ENCODE results near the gene COG2. TPM values are rescaled to one million over a fixed set of nuclear protein-coding genes. Genes with fewer than 3 reads are reported as not detected.

COG2 gene
- total and polyA plus RNA-seq, 2 of the 13 experiments (the other 11 are each of a cell fraction or from before 2014, with no cell fraction given), result 16.8 to 36.3 TPM

DNA sequence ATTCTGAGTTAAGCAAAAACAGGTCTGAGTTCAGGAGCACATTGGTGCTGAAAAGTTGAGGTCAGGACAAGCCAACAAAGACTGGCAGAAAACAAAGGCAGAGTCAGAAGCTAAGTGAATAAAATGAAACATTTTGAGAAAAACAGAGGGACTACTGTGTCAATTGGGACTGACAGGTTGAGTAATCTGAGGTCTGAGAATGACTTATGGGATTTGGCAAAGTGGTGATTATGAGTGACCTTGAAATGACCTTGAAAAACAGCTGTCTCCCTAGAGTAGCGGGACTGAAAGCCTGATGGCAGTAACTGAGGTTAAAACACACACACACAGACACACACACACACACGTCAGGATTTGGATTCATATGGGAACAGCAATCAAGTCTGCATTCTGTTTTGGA is 8.8 kb upstream of the COG2 start (continued):
- TF ChIP-seq, protein P1, sequence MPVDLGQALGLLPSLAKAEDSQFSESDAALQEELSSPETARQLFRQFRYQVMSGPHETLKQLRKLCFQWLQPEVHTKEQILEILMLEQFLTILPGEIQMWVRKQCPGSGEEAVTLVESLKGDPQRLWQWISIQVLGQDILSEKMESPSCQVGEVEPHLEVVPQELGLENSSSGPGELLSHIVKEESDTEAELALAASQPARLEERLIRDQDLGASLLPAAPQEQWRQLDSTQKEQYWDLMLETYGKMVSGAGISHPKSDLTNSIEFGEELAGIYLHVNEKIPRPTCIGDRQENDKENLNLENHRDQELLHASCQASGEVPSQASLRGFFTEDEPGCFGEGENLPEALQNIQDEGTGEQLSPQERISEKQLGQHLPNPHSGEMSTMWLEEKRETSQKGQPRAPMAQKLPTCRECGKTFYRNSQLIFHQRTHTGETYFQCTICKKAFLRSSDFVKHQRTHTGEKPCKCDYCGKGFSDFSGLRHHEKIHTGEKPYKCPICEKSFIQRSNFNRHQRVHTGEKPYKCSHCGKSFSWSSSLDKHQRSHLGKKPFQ (CRISPR knock-in tag; IDR thresholded peaks at IDR 0.05; ENCODE audit: insufficient replicate concordance), result no peak
- TF ChIP-seq ZNF333 (CRISPR knock-in tag; IDR thresholded peaks at IDR 0.05; ENCODE audit: borderline replicate concordance) (no peak), SETDB1 (CRISPR knock-in tag; IDR thresholded peaks at IDR 0.05; ENCODE audit: borderline replicate concordance) (no peak), GPN1 (CRISPR knock-in tag; IDR thresholded peaks at IDR 0.05; ENCODE audit: borderline replicate concordance) (no peak), ARNT (IDR thresholded peaks at IDR 0.05) (no peak), NFYB (CRISPR knock-in tag; IDR thresholded peaks at IDR 0.05) (no peak), ZMYM3 (CRISPR knock-in tag; IDR thresholded peaks at IDR 0.05) (no peak), ZNF556 (CRISPR knock-in tag; IDR thresholded peaks at IDR 0.05; ENCODE audit: borderline replicate concordance) (peak; percentile 39; the same call in 1 of the 2 replicates), ZBTB42 (CRISPR knock-in tag; IDR thresholded peaks at IDR 0.05) (no peak), RARA (CRISPR knock-in tag; IDR thresholded peaks at IDR 0.05) (peak; percentile 59; the same call in 1 of the 2 replicates), BCL6 (CRISPR knock-in tag; IDR thresholded peaks at IDR 0.05) (peak; percentile 43; the same call in 1 of the 2 replicates), CEBPG (CRISPR knock-in tag; IDR thresholded peaks at IDR 0.05) (no peak), SAP130 (CRISPR knock-in tag; IDR thresholded peaks at IDR 0.05; ENCODE audit: low read depth) (0 out of 2 replicates have a peak, but pooled peaks have one; percentile 15), NFKB2 (CRISPR knock-in tag; IDR thresholded peaks at IDR 0.05; ENCODE audit: borderline replicate concordance) (no peak)
- TF ChIP-seq, protein P2, sequence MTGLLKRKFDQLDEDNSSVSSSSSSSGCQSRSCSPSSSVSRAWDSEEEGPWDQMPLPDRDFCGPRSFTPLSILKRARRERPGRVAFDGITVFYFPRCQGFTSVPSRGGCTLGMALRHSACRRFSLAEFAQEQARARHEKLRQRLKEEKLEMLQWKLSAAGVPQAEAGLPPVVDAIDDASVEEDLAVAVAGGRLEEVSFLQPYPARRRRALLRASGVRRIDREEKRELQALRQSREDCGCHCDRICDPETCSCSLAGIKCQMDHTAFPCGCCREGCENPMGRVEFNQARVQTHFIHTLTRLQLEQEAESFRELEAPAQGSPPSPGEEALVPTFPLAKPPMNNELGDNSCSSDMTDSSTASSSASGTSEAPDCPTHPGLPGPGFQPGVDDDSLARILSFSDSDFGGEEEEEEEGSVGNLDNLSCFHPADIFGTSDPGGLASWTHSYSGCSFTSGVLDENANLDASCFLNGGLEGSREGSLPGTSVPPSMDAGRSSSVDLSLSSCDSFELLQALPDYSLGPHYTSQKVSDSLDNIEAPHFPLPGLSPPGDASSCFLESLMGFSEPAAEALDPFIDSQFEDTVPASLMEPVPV (CRISPR knock-in tag; IDR thresholded peaks at IDR 0.05), result no peak
- TF ChIP-seq, protein P3, sequence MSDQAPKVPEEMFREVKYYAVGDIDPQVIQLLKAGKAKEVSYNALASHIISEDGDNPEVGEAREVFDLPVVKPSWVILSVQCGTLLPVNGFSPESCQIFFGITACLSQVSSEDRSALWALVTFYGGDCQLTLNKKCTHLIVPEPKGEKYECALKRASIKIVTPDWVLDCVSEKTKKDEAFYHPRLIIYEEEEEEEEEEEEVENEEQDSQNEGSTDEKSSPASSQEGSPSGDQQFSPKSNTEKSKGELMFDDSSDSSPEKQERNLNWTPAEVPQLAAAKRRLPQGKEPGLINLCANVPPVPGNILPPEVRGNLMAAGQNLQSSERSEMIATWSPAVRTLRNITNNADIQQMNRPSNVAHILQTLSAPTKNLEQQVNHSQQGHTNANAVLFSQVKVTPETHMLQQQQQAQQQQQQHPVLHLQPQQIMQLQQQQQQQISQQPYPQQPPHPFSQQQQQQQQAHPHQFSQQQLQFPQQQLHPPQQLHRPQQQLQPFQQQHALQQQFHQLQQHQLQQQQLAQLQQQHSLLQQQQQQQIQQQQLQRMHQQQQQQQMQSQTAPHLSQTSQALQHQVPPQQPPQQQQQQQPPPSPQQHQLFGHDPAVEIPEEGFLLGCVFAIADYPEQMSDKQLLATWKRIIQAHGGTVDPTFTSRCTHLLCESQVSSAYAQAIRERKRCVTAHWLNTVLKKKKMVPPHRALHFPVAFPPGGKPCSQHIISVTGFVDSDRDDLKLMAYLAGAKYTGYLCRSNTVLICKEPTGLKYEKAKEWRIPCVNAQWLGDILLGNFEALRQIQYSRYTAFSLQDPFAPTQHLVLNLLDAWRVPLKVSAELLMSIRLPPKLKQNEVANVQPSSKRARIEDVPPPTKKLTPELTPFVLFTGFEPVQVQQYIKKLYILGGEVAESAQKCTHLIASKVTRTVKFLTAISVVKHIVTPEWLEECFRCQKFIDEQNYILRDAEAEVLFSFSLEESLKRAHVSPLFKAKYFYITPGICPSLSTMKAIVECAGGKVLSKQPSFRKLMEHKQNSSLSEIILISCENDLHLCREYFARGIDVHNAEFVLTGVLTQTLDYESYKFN (CRISPR knock-in tag; conservative IDR thresholded peaks at IDR 0.05), result peak; percentile 34; the same call in 1 of the 2 replicates
- TF ChIP-seq, protein P4, sequence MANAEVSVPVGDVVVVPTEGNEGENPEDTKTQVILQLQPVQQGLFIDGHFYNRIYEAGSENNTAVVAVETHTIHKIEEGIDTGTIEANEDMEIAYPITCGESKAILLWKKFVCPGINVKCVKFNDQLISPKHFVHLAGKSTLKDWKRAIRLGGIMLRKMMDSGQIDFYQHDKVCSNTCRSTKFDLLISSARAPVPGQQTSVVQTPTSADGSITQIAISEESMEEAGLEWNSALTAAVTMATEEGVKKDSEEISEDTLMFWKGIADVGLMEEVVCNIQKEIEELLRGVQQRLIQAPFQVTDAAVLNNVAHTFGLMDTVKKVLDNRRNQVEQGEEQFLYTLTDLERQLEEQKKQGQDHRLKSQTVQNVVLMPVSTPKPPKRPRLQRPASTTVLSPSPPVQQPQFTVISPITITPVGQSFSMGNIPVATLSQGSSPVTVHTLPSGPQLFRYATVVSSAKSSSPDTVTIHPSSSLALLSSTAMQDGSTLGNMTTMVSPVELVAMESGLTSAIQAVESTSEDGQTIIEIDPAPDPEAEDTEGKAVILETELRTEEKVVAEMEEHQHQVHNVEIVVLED (CRISPR knock-in tag; IDR thresholded peaks at IDR 0.05; ENCODE audit: borderline replicate concordance), result no peak
- TF ChIP-seq, protein P5, sequence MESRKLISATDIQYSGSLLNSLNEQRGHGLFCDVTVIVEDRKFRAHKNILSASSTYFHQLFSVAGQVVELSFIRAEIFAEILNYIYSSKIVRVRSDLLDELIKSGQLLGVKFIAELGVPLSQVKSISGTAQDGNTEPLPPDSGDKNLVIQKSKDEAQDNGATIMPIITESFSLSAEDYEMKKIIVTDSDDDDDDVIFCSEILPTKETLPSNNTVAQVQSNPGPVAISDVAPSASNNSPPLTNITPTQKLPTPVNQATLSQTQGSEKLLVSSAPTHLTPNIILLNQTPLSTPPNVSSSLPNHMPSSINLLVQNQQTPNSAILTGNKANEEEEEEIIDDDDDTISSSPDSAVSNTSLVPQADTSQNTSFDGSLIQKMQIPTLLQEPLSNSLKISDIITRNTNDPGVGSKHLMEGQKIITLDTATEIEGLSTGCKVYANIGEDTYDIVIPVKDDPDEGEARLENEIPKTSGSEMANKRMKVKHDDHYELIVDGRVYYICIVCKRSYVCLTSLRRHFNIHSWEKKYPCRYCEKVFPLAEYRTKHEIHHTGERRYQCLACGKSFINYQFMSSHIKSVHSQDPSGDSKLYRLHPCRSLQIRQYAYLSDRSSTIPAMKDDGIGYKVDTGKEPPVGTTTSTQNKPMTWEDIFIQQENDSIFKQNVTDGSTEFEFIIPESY (CRISPR knock-in tag; IDR thresholded peaks at IDR 0.05), result peak; percentile 53; the same call in 1 of the 2 replicates
